Prostate gland (tissue), 2 donors: ENCODE measurements around the gene C1GALT1C1. TPM values are rescaled to one million over a fixed set of nuclear protein-coding genes. Genes with fewer than 3 reads are reported as not detected.

Source experiments
- DNase-seq: peaks from one replicate; pipeline ENCODE4 v3.0.0-alpha.2; 2019; ENCODE audit warnings: low spot score
- H3K27ac ChIP-seq, 2 donors: fragments of 200-600 bp; sonication (generic); 2 replicates each; pipeline ENCODE4 v1.5.1; 2017 to 2019
- H3K27me3 ChIP-seq: fragments of 200-600 bp; sonication (generic); replicated peaks from 2 replicates; pipeline ENCODE4 v1.5.1; 2019; ENCODE audit not compliant: insufficient read depth
- H3K36me3 ChIP-seq, 2 donors: fragments of 200-600 bp; sonication (generic); 1 replicate in 1 of 2; 2 replicates in 1 of 2; pipeline versions ENCODE4 v1.5.1 to v1.8.1; 2017 to 2019
- H3K4me1 ChIP-seq: fragments of 200-600 bp; sonication (generic); replicated peaks from 2 replicates; pipeline ENCODE4 v1.5.1; 2019
- H3K4me3 ChIP-seq, 2 donors: fragments of 200-600 bp; sonication (generic); 2 replicates each; pipeline ENCODE4 v1.5.1; 2017 to 2019
- H3K9me3 ChIP-seq: fragments of 200-600 bp; sonication (generic); 2 replicates; pipeline ENCODE4 v1.5.1; 2017
- POLR2A ChIP-seq: fragments of 450-650 bp; IDR thresholded peaks from one replicate; pipeline ENCODE4 v1.6.1; 2016; ENCODE audit warnings: antibody characterized with exemption, mild to moderate bottlenecking
- POLR2AphosphoS5 ChIP-seq: sonication (generic); formaldehyde crosslinking; IDR thresholded peaks from one replicate; pipeline ENCODE4 v1.6.1; 2017; ENCODE audit warnings: antibody characterized with exemption
- whole genome bisulfite sequencing: methylation state at CpG from one replicate; pipeline ENCODE4 v1.1.5; 2018; 5-methylcytosine and 5-hydroxymethylcytosine counted together
- intact Hi-C: fragments of 100-400 bp; cut with DNase I; formaldehyde crosslinking; loops from one replicate; pipeline ENCODE4 v1.14.2; 2022
- total RNA-seq, 2 donors: library from RNA; depleted of rRNA; stranded (reverse); fragments of >200 nt; gene quantifications; one replicate each; pipeline ENCODE4 v1.1.0, GENCODE V29; 2016
- TF ChIP-seq, protein P1 (sequence below), 4 experiments: fragments of 200-600 bp in 2 of 4; fragments of 450-650 bp in 2 of 4; sonication (generic) in 2 of 4; IDR thresholded peaks; 1 replicate in 3 of 4; 2 replicates in 1 of 4; pipeline ENCODE4 v1.5.1; 2016 to 2019; ENCODE audit warnings: antibody characterized with exemption in 4 of 4, mild to moderate bottlenecking in 2 of 4, moderate library complexity in 2 of 4

The C1GALT1C1 gene
- total RNA-seq, 2 donors from 2014 or later, result 24.4 to 33.7 TPM

DNA sequence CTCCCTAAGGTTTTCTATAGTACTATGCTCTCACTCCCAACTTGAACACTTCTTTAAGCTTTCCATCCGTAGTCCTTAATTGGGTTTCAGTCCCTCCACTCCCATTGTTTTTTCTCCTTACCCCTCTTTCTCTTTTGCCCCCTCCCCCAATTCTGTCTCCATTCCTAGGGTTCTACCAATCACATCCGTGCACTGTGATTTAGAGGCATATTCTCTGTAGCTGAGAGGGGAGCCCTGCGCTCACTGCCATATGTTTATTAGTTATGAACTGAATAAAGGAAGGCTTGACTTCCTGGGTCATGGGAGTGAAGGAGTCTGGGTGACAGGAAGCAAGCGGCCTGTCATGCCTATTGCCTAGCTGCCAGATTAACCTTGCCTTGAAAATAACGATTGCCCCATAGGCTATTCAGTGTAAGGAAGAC is 25.5 kb downstream of the C1GALT1C1 start:
- Histone ChIP-seq H3K4me1 (no peaks in the 10 kb centered on the region), H3K9me3 (no peaks in the 10 kb centered on the region), H3K27ac (peak overlapping the region; percentile 81), H3K36me3 (no peaks in the 10 kb centered on the region), H3K27me3 (no peaks in the 10 kb centered on the region), H3K4me3 (peak overlapping the region; percentile 42 to 45)
- no peak for TF ChIP-seq POLR2A
- TF ChIP-seq, protein P1, sequence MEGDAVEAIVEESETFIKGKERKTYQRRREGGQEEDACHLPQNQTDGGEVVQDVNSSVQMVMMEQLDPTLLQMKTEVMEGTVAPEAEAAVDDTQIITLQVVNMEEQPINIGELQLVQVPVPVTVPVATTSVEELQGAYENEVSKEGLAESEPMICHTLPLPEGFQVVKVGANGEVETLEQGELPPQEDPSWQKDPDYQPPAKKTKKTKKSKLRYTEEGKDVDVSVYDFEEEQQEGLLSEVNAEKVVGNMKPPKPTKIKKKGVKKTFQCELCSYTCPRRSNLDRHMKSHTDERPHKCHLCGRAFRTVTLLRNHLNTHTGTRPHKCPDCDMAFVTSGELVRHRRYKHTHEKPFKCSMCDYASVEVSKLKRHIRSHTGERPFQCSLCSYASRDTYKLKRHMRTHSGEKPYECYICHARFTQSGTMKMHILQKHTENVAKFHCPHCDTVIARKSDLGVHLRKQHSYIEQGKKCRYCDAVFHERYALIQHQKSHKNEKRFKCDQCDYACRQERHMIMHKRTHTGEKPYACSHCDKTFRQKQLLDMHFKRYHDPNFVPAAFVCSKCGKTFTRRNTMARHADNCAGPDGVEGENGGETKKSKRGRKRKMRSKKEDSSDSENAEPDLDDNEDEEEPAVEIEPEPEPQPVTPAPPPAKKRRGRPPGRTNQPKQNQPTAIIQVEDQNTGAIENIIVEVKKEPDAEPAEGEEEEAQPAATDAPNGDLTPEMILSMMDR (IDR thresholded peaks at IDR 0.05), result no peak
- TF ChIP-seq POLR2AphosphoS5, result no peak
- intact Hi-C loops, result loop anchor here (1.0 to 2.0 kb wide), 2 partner anchors 24 to 43 kb away; no protein-coding TSS in a partner anchor
- WGBS, result 0% methylated on average over 5 of the region's 5 CpGs
- DNase-seq, result no peak

DNA sequence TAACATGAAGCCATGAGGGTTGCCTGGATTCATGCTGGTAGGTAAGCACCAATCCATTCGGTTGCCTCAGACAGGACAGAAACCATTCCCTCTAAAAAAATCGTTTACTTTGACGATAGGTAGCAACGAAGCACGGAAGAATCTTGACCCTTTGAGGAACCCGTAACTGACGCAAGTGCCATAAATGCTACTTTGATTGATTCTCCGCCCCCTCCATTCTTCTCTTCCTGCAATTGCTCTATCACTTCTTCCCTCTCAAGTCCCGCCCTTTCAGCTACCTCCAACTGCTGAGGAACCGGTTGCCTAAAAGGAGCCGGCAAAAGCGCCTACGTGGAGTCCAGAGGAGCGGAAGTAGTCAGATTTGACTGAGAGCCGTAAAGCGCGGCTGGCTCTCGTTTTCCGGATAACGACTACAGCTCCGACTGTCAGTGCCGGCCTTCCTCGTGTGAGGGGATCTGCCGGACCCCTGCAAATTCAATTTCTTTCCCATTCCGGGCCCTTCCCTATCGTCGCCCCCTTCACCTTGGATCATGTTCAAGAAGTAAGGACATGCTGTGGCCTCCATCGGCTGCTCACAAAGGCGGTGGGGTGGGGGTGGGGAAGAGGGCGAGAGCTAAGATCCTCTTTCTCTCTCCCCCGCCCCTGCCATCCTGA is 26.0 kb downstream of the C1GALT1C1 start, which contains the start of gene MCTS1:
Gene MCTS1 (plus strand): TSS at position 395 of the 654 bp plus-strand sequence. CDS start 136 bp downstream, at position 531.
- intact Hi-C loops, result loop anchor here (1.0 to 2.0 kb wide), 2 partner anchors 25 to 43 kb away; no protein-coding TSS in a partner anchor
- Histone ChIP-seq H3K27ac (peak within 1 kb of the TSS; percentile 81), H3K36me3 (no peaks in the 10 kb centered on the region), H3K9me3 (no peaks in the 10 kb centered on the region), H3K27me3 (no peaks in the 10 kb centered on the region), H3K4me3 (peak within 1 kb of the TSS; percentile 42 to 45), H3K4me1 (no peaks in the 10 kb centered on the region)
- WGBS, result 2% methylated on average over 31 of the region's 31 CpGs
- peak; percentile 83 for DNase-seq
- TF ChIP-seq POLR2AphosphoS5, result peak; percentile 87
- TF ChIP-seq POLR2A, result peak; percentile 35
- TF ChIP-seq, protein P1 (IDR thresholded peaks at IDR 0.05), result no peak

- H3K36me3 ChIP-seq, result no peaks in the 10 kb centered on the region
- no peaks in the 10 kb centered on the region for H3K9me3 ChIP-seq
- no peaks in the 10 kb centered on the region for H3K4me1 ChIP-seq
- H3K27me3 ChIP-seq, result no peaks in the 10 kb centered on the region
- no peak overlapping the region for H3K4me3 ChIP-seq
- no peak for DNase-seq
- WGBS, result 85% methylated on average over 2 of the region's 2 CpGs
- intact Hi-C loops, result no loop called here
- H3K27ac ChIP-seq, result no peak overlapping the region
- TF ChIP-seq, protein P1 (IDR thresholded peaks at IDR 0.05), result no peak
- TF ChIP-seq POLR2A (no peak), POLR2AphosphoS5 (no peak)
Observed at GRCh38 chrX:120585702-120586101, 44.2 kb downstream of the C1GALT1C1 start.

Other genes starting within 250 kb of the C1GALT1C1 start
- 100 to 1,000 TPM; 156 to 269 TPM for gene LAMP2, start 160.8 kb downstream of the C1GALT1C1 start, total RNA-seq
- 10 to 100 TPM; 30.5 to 92.3 TPM for gene CUL4B, start 69.1 kb downstream of the C1GALT1C1 start, total RNA-seq
- 10 to 100 TPM; 17.5 to 23.6 TPM for gene MCTS1, start 26.0 kb downstream of the C1GALT1C1 start, total RNA-seq
- 1 to 10 TPM in 1 of 2 donors, not detected in 1; 2.7 TPM for gene CT47B1, start 245.8 kb upstream of the C1GALT1C1 start, total RNA-seq